ENCODE measurements around the gene SETD5. TPM values are rescaled to one million over a fixed set of nuclear protein-coding genes. Genes with fewer than 3 reads are reported as not detected.

Gene SETD5
- total and polyA plus RNA-seq, 2 donors (not counting 3 experiments of a cell fraction or from before 2014, with no cell fraction given) = 48.2 to 149 TPM

GRCh38 chr3:9405756-9406155 lies 8.3 kb downstream of the SETD5 start:
- Histone ChIP-seq H3K4me1 (ENCODE audit: control insufficient read depth, extremely low read depth, insufficient read depth, low read length) (peaks cover 37% of the 10 kb centered on the region), H3K9me1 (replicated peaks; ENCODE audit: control insufficient read depth, extremely low read depth, insufficient read depth, low read length) (no peaks in the 10 kb centered on the region), H4K20me1 (replicated peaks; ENCODE audit: control insufficient read depth, extremely low read depth, insufficient read depth, low read length) (peaks cover 55% of the 10 kb centered on the region), H3K36me3 (ENCODE audit: control insufficient read depth in 2 of 2, extremely low read depth in 1 of 2, insufficient read depth in 2 of 2, low read length in 2 of 2) (no peaks in the 10 kb centered on the region), H3K27me3 (ENCODE audit: control insufficient read depth in 2 of 2, insufficient read depth in 2 of 2, low read length in 2 of 2) (no peaks in the 10 kb centered on the region), H3K9ac (replicated peaks; ENCODE audit: extremely low read depth, insufficient read depth, low read length) (no peak overlapping the region), H3K27ac (ENCODE audit: insufficient read depth, low read depth, low read length) (no peak overlapping the region), H2AFZ (ENCODE audit: low read depth, low read length) (no peak overlapping the region), H3K9me3 (replicated peaks; ENCODE audit: control insufficient read depth, insufficient read depth, low read length) (no peaks in the 10 kb centered on the region), H3K4me2 (ENCODE audit: insufficient read depth, low read length) (no peak overlapping the region), H3K79me2 (ENCODE audit: control insufficient read depth, insufficient read depth, low read length) (peaks cover 100% of the 10 kb centered on the region), H3K4me3 (replicated peaks in 1 of 3; ENCODE audit: insufficient read depth in 1 of 3, low read depth in 1 of 3, low read length in 3 of 3) (no peak overlapping the region)
- no TSS peak for BruUV-seq (replicated peaks)
- POLR2A ChIA-PET = no interaction called here
- dilution Hi-C loops (cut with MboI; ENCODE audit: extremely low pct_ligation_motif_present, low sequenced_read_pairs) = no loop called here
- DNase-seq (ENCODE audit: low read depth, low spot score) (no peak), FAIRE-seq (no peak)
- CTCF ChIA-PET = interaction anchor here (1.7 to 2.9 kb wide), 2 partner anchors 13 to 52 kb away, joined by 6 to 8 read pairs; no protein-coding TSS in a partner anchor
- intact Hi-C loops (cut with micrococcal nuclease) = no loop called here
- TF ChIP-seq MAX (IDR thresholded peaks at IDR 0.05; ENCODE audit: insufficient read depth, insufficient read length) (no peak), MYC (IDR thresholded peaks at IDR 0.05; ENCODE audit: low read depth, low read length) (no peak), CTCF (IDR thresholded peaks at IDR 0.05; ENCODE audit: extremely low read depth in 1 of 2, insufficient read depth in 1 of 2, low read depth in 1 of 2, low read length in 2 of 2) (no peak), EZH2 (IDR thresholded peaks at IDR 0.05; ENCODE audit: borderline replicate concordance, low read depth, low read length, severe bottlenecking) (no peak)

Data from endothelial cell of umbilical vein (primary cell).